OCI-LY7 (cell line): ENCODE results near the gene IL4.

Experiments used
- EZH2phosphoT487 ChIP-seq: fragments of 200-600 bp; sonication (generic); IDR thresholded peaks from 2 replicates; pipeline ENCODE4 v1.6.1; 2018; ENCODE audit warnings: low read depth, borderline replicate concordance, mild to moderate bottlenecking, mixed run types, antibody characterized with exemption, low read length, moderate library complexity, mixed read lengths
- TF ChIP-seq, protein P1 (sequence below): fragments of 200-600 bp; sonication (generic); conservative IDR thresholded peaks from 2 replicates; pipeline ENCODE4 v1.5.1; 2014; ENCODE audit warnings: mild to moderate bottlenecking, antibody characterized with exemption, low read length, moderate library complexity, mixed read lengths

- TF ChIP-seq, protein P1, sequence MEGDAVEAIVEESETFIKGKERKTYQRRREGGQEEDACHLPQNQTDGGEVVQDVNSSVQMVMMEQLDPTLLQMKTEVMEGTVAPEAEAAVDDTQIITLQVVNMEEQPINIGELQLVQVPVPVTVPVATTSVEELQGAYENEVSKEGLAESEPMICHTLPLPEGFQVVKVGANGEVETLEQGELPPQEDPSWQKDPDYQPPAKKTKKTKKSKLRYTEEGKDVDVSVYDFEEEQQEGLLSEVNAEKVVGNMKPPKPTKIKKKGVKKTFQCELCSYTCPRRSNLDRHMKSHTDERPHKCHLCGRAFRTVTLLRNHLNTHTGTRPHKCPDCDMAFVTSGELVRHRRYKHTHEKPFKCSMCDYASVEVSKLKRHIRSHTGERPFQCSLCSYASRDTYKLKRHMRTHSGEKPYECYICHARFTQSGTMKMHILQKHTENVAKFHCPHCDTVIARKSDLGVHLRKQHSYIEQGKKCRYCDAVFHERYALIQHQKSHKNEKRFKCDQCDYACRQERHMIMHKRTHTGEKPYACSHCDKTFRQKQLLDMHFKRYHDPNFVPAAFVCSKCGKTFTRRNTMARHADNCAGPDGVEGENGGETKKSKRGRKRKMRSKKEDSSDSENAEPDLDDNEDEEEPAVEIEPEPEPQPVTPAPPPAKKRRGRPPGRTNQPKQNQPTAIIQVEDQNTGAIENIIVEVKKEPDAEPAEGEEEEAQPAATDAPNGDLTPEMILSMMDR, result no peak
- TF ChIP-seq EZH2phosphoT487, result no peak
Measured at GRCh38 chr5:132646583-132647266, 27.1 kb upstream of the IL4 start.
